Measurements from ENCODE around the gene DDX42. TPM values are rescaled to one million over a fixed set of nuclear protein-coding genes. Genes with fewer than 3 reads are reported as not detected.

DDX42 gene
- total RNA-seq, 1 donor from 2014 or later = 121 TPM

DNA sequence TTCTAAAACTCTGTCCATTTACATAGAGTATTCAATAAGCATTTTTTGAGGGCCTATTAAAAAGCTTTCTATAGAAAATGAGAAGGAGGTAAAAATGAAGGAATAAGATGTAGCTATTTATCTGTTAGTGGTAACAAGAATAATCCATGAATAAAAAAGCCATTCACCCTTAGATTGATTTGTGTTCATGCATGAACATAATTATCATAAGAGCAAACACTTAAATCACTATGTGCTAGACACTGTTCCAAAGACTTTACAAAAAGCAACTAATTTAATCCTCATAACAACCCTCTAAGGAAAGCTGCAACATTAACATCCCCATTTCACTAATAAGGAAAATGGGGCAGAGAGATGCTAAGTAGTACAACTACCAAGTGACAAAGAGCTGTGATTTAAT, 7.2 kb upstream of the DDX42 start:
- intact Hi-C loops (cut with DNase I) = no loop called here
- Histone ChIP-seq H3K4me3 (no peak overlapping the region), H3K27ac (no peak overlapping the region), H3K4me1 (peaks cover 16% of the 10 kb centered on the region), H3K9me3 (no peaks in the 10 kb centered on the region), H3K36me3 (peaks cover 0 to 29% of the 10 kb centered on the region in 2 donors), H3K27me3 (no peaks in the 10 kb centered on the region)
- TF ChIP-seq, protein P1, sequence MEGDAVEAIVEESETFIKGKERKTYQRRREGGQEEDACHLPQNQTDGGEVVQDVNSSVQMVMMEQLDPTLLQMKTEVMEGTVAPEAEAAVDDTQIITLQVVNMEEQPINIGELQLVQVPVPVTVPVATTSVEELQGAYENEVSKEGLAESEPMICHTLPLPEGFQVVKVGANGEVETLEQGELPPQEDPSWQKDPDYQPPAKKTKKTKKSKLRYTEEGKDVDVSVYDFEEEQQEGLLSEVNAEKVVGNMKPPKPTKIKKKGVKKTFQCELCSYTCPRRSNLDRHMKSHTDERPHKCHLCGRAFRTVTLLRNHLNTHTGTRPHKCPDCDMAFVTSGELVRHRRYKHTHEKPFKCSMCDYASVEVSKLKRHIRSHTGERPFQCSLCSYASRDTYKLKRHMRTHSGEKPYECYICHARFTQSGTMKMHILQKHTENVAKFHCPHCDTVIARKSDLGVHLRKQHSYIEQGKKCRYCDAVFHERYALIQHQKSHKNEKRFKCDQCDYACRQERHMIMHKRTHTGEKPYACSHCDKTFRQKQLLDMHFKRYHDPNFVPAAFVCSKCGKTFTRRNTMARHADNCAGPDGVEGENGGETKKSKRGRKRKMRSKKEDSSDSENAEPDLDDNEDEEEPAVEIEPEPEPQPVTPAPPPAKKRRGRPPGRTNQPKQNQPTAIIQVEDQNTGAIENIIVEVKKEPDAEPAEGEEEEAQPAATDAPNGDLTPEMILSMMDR (IDR thresholded peaks at IDR 0.05) = no peak
- TF ChIP-seq POLR2A (IDR thresholded peaks at IDR 0.05) = no peak
- no peak for DNase-seq (ENCODE audit: extremely low spot score in 2 of 2)

DNA sequence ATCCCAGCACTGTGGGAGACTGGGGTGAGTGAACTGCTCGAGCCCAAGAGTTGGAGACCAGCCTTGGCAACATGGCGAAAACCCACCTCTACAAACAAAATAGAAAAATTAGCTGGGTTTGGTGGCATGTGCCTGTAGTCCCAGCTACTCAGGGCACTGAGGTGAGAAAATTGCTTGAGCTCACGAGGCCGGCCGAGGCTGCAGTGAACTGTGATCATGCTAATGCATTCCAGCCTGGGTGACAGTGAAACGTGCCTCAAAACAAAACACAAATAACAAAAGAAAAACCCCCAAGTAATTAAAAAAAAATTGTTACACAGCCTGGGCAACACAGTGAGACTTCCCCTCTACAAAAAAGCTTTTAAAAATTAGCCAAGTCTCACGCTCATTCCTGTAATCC, 5.5 kb upstream of the DDX42 start:
- DNase-seq (ENCODE audit: extremely low spot score in 2 of 2) = no peak
- TF ChIP-seq POLR2AphosphoS5 (IDR thresholded peaks at IDR 0.05; ENCODE audit: insufficient read depth in 1 of 2, low read depth in 1 of 2) (no peak), POLR2A (IDR thresholded peaks at IDR 0.05) (no peak)
- TF ChIP-seq, protein P1 (IDR thresholded peaks at IDR 0.05) = no peak
- H3K4me3 ChIP-seq = no peak overlapping the region
- H3K9me3 ChIP-seq = no peaks in the 10 kb centered on the region
- intact Hi-C loops (cut with DNase I) = no loop called here
- H3K4me1 ChIP-seq = peaks cover 25% of the 10 kb centered on the region
- H3K36me3 ChIP-seq = peaks cover 0 to 19% of the 10 kb centered on the region in 2 donors
- H3K27me3 ChIP-seq = no peaks in the 10 kb centered on the region
- no peak overlapping the region for H3K27ac ChIP-seq

DNA sequence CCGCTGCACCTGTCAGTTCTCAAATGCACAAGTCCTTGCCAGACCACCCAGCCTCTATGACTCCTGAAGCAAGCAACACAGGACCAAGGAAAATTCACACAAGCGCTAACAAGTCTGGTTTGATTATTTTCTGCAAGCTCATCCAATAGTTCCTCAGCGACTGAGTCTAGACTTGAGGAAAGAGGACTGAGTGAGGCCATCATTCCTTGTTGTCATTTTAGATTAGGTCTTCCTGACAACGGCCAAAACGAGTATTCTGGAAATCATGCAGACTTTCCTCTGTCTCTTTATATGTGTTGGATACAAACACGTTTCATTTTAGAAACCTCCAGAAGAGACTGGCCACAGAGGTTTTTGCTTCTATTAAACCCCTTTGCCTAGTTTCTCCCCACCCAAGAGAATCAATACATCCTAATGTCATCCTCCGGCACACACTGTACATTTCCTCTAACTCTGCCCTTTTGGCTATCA, 1.1 kb upstream of the DDX42 start:
- no peak for DNase-seq (ENCODE audit: extremely low spot score in 2 of 2)
- TF ChIP-seq POLR2AphosphoS5 (IDR thresholded peaks at IDR 0.05; ENCODE audit: insufficient read depth in 1 of 2, low read depth in 1 of 2) = no peak
- TF ChIP-seq, protein P1 (IDR thresholded peaks at IDR 0.05) = no peak
- no peak for TF ChIP-seq POLR2A (IDR thresholded peaks at IDR 0.05)
- peak overlapping the region; percentile 70 to 73 for H3K4me3 ChIP-seq
- peaks cover 45% of the 10 kb centered on the region for H3K4me1 ChIP-seq
- intact Hi-C loops (cut with DNase I) = no loop called here
- H3K36me3 ChIP-seq = no peaks in the 10 kb centered on the region
- H3K27me3 ChIP-seq = no peaks in the 10 kb centered on the region
- H3K9me3 ChIP-seq = no peaks in the 10 kb centered on the region
- H3K27ac ChIP-seq = peak overlapping the region; percentile 89

DNA sequence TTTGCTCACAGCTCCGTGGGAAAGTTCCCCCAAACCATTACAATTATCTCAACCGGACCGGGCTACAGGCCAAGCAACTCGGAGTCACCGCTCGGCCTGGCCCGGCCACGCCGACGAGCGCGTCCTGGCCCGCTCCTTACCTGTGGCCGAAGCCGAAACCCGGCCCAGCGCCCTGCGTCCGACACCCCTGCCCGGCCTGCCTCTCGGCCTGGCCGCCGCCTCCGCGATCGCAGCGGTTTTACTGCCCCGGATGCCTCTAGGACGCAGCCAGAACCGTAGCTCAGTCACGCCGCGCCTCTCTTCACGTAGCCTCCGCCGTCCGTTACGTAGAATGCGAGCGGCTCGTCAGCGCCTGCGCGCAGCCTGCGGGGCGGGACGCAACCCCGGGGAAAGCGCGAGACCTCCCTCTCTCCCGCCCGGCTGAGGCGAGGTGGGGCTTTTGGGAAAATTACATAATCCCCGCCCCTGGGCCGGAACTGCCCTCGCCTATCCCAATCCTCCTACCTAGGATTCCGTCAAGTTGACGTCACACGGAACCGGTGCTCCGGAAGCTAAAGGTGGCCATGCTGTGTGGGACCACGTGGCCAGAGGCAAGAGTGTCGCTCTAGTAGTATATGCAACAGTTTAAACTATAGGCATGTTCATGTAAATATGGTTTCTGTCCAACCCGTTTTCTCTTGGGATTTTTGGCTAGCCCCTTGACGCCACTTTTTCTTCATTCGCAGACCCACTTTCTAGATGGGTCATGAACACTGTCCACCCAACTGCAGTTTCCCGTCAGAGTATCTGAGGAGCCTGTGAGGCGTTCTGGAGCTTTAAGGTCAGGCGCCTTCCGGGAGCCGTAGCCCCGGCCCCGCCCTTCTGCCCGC, 464 bp upstream of the DDX42 start, which contains the start of gene CCDC47:
CCDC47 (minus strand) TSS at position 326 of the 869 bp plus-strand sequence. CDS start 7,422 bp downstream, outside the sequence.
- intact Hi-C loops (cut with DNase I) = no loop called here
- no peaks in the 10 kb centered on the region for H3K36me3 ChIP-seq
- H3K9me3 ChIP-seq = no peaks in the 10 kb centered on the region
- peak; percentile 59 to 97 for TF ChIP-seq POLR2A (IDR thresholded peaks at IDR 0.05)
- TF ChIP-seq, protein P1 (IDR thresholded peaks at IDR 0.05) = no peak
- TF ChIP-seq POLR2AphosphoS5 (IDR thresholded peaks at IDR 0.05; ENCODE audit: insufficient read depth in 1 of 2, low read depth in 1 of 2) = peak; percentile 98 to 99
- peak within 1 kb of the TSS; percentile 70 to 73 for H3K4me3 ChIP-seq
- no peaks in the 10 kb centered on the region for H3K27me3 ChIP-seq
- DNase-seq (ENCODE audit: extremely low spot score in 2 of 2) = peak; percentile 99 to 100
- peaks cover 49% of the 10 kb centered on the region for H3K4me1 ChIP-seq
- H3K27ac ChIP-seq = peak within 1 kb of the TSS; percentile 89

DNA sequence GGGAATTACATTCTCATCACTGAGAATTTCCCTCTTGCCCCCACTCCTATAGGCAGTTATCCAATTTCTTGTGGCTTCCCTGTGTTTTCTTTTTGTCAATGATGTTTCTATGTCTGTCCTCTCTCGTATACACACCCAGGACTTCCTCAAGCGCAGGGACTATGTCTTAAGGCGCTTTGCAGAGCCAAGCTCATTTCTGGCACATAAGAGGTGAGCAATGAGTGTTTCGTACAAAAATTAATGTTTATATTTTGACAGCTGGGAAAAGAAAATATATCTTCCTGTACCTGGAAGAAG, 947 bp downstream of the DDX42 start:
- Histone ChIP-seq H3K27me3 (no peaks in the 10 kb centered on the region), H3K9me3 (no peaks in the 10 kb centered on the region), H3K4me3 (peak overlapping the region; percentile 70 to 73), H3K27ac (peak overlapping the region; percentile 89), H3K36me3 (peaks cover 0 to 3% of the 10 kb centered on the region in 2 donors), H3K4me1 (peaks cover 60% of the 10 kb centered on the region)
- intact Hi-C loops (cut with DNase I) = no loop called here
- TF ChIP-seq POLR2A (IDR thresholded peaks at IDR 0.05) (no peak), POLR2AphosphoS5 (IDR thresholded peaks at IDR 0.05; ENCODE audit: insufficient read depth in 1 of 2, low read depth in 1 of 2) (no peak)
- TF ChIP-seq, protein P1 (IDR thresholded peaks at IDR 0.05) = no peak
- DNase-seq (ENCODE audit: extremely low spot score in 2 of 2) = no peak

Measured in vagina (tissue), 2 donors.